ENCODE data around the gene MTUS2. TPM values are rescaled to one million over a fixed set of nuclear protein-coding genes. Genes with fewer than 3 reads are reported as not detected.

MTUS2 gene
- total and polyA plus RNA-seq, 2 donors (not counting 3 experiments of a cell fraction or from before 2014, with no cell fraction given) = not detected

DNA sequence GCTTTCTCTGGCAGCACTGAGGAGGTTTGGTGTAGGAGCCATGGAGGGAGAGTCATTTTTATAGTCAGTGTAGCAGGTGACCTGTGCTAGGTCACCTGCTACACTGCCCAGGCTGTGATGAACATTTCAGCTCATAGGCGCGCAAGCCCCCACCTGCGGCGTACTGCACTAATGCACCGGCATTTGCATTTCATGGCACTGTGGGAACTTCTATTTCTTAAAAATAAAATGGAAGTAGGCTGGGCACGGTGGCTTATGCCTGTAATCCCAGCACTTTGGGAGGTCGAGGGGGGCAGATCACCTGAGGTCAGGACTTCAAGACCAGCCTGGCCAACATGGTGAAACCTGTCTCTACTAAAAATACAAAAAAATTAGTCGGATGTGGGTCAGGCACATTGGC is 674.4 kb downstream of the MTUS2 start:
- Histone ChIP-seq H3K36me3 (ENCODE audit: control insufficient read depth in 2 of 2, extremely low read depth in 1 of 2, insufficient read depth in 2 of 2, low read length in 2 of 2) (no peaks in the 10 kb centered on the region), H4K20me1 (replicated peaks; ENCODE audit: control insufficient read depth, extremely low read depth, insufficient read depth, low read length) (no peaks in the 10 kb centered on the region), H3K9me1 (replicated peaks; ENCODE audit: control insufficient read depth, extremely low read depth, insufficient read depth, low read length) (no peaks in the 10 kb centered on the region), H3K4me2 (ENCODE audit: insufficient read depth, low read length) (no peak overlapping the region), H3K9me3 (replicated peaks; ENCODE audit: control insufficient read depth, insufficient read depth, low read length) (no peaks in the 10 kb centered on the region), H3K4me1 (ENCODE audit: control insufficient read depth, extremely low read depth, insufficient read depth, low read length) (no peaks in the 10 kb centered on the region), H3K27me3 (ENCODE audit: control insufficient read depth in 2 of 2, insufficient read depth in 2 of 2, low read length in 2 of 2) (peaks cover 3 to 8% of the 10 kb centered on the region in 2 experiments), H3K27ac (ENCODE audit: insufficient read depth, low read depth, low read length) (no peak overlapping the region), H3K4me3 (replicated peaks in 1 of 3; ENCODE audit: insufficient read depth in 1 of 3, low read depth in 1 of 3, low read length in 3 of 3) (no peak overlapping the region), H3K79me2 (ENCODE audit: control insufficient read depth, insufficient read depth, low read length) (no peaks in the 10 kb centered on the region), H3K9ac (replicated peaks; ENCODE audit: extremely low read depth, insufficient read depth, low read length) (no peak overlapping the region), H2AFZ (ENCODE audit: low read depth, low read length) (no peak overlapping the region)
- ChIA-PET POLR2A (no interaction called here), CTCF (interaction anchor here (0.9 to 1.0 kb wide), 2 partner anchors 13 to 214 kb away, joined by 3 to 4 read pairs; no protein-coding TSS in a partner anchor)
- FAIRE-seq = no peak
- BruUV-seq (replicated peaks) = no TSS peak
- no peak for DNase-seq (ENCODE audit: low read depth, low spot score)
- no peak for TF ChIP-seq MYC (IDR thresholded peaks at IDR 0.05; ENCODE audit: low read depth, low read length)
- no peak for TF ChIP-seq JUN (IDR thresholded peaks at IDR 0.05; ENCODE audit: borderline replicate concordance, insufficient read depth, insufficient read length, low read depth)
- TF ChIP-seq GATA2 (IDR thresholded peaks at IDR 0.05; ENCODE audit: insufficient read depth, insufficient read length, low read depth, low read length) = no peak
- TF ChIP-seq, protein P1, sequence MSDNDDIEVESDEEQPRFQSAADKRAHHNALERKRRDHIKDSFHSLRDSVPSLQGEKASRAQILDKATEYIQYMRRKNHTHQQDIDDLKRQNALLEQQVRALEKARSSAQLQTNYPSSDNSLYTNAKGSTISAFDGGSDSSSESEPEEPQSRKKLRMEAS (IDR thresholded peaks at IDR 0.05; ENCODE audit: insufficient read depth, insufficient read length) = no peak
- TF ChIP-seq EZH2 (IDR thresholded peaks at IDR 0.05; ENCODE audit: borderline replicate concordance, low read depth, low read length, severe bottlenecking) = no peak
- no peak for TF ChIP-seq CTCF (IDR thresholded peaks at IDR 0.05; ENCODE audit: extremely low read depth in 1 of 2, insufficient read depth in 1 of 2, low read depth in 1 of 2, low read length in 2 of 2)
- no peak for TF ChIP-seq POLR2A (IDR thresholded peaks at IDR 0.05; ENCODE audit: low read depth, low read length)
- no peak for TF ChIP-seq POLR2AphosphoS5 (IDR thresholded peaks at IDR 0.05; ENCODE audit: insufficient read depth, low read depth, low read length)
- no peak for TF ChIP-seq FOS (IDR thresholded peaks at IDR 0.05; ENCODE audit: borderline replicate concordance, insufficient read depth, low read length)
- intact Hi-C loops (cut with micrococcal nuclease) = no loop called here
- dilution Hi-C loops (cut with MboI; ENCODE audit: extremely low pct_ligation_motif_present, low sequenced_read_pairs) = no loop called here
